ENCODE results near the gene SPATC1L.

DNA sequence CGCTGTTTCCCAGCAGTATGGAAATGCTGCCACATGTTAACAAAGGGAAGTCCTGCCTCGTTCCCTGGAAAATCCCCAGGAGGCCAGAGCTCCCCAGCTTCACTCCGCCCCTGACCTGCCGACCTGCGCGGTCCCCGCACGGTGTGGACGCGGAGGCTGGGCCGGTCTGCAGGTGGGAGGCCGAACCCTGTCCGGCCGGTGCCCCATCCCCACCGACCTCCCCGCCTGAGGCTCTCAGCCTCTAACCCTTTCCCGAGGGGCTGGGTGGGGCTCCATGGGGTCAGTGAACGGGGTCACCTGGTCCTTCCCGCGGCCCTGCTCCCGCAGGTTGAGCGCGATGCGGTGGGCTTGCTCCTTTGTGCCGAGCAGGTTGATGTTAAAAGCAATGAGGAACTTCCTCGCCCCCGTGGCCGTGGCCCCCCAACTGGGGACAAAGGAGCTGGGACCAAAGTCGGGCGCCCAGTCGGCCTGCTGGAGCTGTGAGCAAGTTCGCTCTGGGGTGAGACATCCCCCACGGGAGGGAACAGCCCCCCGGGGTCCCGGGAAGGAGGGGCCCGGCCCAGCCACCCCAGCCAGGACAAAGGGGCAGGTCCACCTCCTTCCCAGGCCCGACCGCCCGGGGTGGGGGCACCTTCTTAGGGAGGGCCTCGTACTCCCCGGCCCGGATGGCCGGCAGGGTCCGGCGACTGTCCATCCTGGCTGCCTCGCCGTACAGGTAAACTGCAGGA lies 32.8 kb downstream of the SPATC1L start:
- TF ChIP-seq, protein P1, sequence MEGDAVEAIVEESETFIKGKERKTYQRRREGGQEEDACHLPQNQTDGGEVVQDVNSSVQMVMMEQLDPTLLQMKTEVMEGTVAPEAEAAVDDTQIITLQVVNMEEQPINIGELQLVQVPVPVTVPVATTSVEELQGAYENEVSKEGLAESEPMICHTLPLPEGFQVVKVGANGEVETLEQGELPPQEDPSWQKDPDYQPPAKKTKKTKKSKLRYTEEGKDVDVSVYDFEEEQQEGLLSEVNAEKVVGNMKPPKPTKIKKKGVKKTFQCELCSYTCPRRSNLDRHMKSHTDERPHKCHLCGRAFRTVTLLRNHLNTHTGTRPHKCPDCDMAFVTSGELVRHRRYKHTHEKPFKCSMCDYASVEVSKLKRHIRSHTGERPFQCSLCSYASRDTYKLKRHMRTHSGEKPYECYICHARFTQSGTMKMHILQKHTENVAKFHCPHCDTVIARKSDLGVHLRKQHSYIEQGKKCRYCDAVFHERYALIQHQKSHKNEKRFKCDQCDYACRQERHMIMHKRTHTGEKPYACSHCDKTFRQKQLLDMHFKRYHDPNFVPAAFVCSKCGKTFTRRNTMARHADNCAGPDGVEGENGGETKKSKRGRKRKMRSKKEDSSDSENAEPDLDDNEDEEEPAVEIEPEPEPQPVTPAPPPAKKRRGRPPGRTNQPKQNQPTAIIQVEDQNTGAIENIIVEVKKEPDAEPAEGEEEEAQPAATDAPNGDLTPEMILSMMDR (IDR thresholded peaks at IDR 0.05; ENCODE audit: extremely low read depth in 1 of 2, insufficient read depth in 1 of 2, low read depth in 1 of 2, low read length in 2 of 2) = no peak
- TF ChIP-seq POLR2A (IDR thresholded peaks at IDR 0.05; ENCODE audit: low read depth, low read length) = no peak
